H54 (cell line): ENCODE results near the gene APP.

Source experiments
- DNase-seq: peaks from one replicate; pipeline ENCODE4 v3.0.0; 2011; ENCODE audit warnings: low spot score, mixed read lengths; ENCODE audit not compliant: insufficient read length
- FAIRE-seq: peaks from 3 replicates; lab custom pipeline; 2011; peaks lifted over from hg19 to GRCh38; lab: Jason Lieb, UNC
- POLR2A ChIP-seq: IDR thresholded peaks from 2 replicates; pipeline ENCODE4 v1.6.1; 2011; ENCODE audit warnings: low read depth, mild to moderate bottlenecking, low read length

APP gene

DNA sequence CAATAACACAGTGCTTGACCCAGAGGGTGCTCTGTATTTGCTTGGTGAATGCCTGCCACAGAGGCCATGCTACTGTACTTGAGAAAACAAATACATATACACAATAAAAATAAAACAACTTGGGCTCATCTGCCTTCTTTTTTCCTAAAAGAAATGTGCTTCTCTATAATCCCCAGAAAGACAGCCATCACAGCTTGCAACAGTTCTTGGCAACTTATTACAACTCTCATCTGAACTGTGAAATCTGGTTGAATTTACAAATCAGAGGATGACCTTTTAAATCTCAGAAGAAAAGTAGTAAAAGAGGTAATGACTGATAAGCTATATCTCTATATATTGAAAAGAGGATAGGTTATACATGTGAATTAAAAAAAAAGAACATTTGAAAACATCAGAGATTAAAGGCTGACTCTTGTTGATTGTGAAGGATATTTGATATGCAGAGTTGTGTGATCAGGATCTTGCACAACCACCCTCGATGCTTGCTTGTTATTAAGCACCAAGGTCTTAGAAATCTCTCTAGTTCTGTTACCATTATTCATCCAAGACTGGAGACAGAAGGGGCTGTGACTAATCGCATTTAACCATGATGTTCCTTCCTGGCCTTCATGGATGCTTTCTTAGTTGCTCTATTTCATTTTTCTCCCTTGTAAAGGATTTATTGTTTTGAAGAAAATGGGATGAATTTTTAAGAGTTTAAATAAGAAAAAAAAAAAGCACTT is 213.4 kb downstream of the APP start:
- TF ChIP-seq POLR2A, result no peak
- peak; percentile 57 for FAIRE-seq
- DNase-seq, result no peak

DNA sequence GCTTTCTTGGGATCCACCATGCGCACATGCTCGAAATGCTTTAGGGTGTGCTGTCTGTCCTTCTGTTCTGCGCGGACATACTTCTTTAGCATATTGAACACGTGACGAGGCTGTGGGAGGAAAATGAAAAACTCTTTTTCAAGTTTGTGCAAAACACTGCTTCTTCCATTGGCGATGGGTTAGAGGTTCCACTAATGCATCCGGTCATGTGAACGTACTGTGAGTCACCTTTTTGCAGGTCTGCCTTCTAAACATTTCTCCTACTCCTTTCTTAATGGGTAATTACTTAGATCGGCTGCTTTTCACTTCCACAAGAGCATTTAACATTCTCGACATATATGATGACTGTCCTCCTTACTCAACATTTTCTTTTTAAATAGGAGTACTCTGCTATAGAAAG is 214.9 kb downstream of the APP start:
- no peak for FAIRE-seq
- TF ChIP-seq POLR2A, result no peak
- DNase-seq, result no peak

DNA sequence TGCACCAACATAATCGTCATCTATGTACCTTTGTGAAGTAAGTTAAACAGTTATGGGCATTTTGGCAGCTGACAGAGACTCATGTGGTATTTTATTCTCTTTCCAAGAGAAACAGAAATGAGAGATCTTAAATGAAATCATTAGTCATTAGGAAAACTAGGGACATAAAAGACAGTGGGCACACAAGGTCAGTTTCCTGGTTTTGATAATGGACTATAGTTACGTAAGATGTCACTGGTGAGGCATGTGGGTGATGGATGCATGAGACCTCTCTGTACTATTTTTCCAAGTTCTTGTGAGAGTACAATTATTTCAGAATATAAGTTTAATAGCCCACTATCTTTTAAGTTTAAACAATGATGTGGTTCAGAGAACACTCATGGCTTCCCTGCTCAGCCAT is 216.9 kb downstream of the APP start:
- DNase-seq (no peak), FAIRE-seq (no peak)
- TF ChIP-seq POLR2A, result no peak

- no peak for DNase-seq
- FAIRE-seq, result no peak
- no peak for TF ChIP-seq POLR2A
Measured at GRCh38 chr21:25953196-25953595, 217.4 kb downstream of the APP start.

GRCh38 chr21:25952306-25952705 is 218.3 kb downstream of the APP start:
- no peak for FAIRE-seq
- TF ChIP-seq POLR2A, result no peak
- DNase-seq, result no peak

DNA sequence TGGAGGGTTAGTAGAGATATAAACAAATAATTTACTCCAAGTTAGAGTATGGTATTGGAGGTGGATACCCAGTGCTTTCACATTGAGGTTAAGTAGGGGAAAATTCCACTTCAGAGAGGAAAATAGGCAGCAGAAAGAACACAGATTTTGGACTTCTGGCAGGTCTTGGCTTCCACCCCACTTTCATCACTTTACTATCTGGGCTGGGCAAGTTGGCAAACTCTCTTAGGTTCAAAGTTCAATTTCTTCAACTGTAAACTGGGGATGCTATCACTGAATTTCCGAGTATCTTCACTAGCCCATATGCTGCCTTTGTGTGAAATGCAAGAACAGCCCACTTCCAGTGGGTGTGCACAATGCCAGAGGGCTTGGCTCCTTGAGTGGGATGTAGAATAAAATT is 220.9 kb downstream of the APP start:
- FAIRE-seq (no peak), DNase-seq (no peak)
- TF ChIP-seq POLR2A, result no peak

- no peak for TF ChIP-seq POLR2A
- peak; percentile 41 for FAIRE-seq
- DNase-seq, result no peak
Measured at GRCh38 chr21:25944672-25945213, 225.8 kb downstream of the APP start.

- TF ChIP-seq POLR2A, result no peak
- DNase-seq, result no peak
- no peak for FAIRE-seq
Measured at GRCh38 chr21:25944082-25944481, 226.5 kb downstream of the APP start.

DNA sequence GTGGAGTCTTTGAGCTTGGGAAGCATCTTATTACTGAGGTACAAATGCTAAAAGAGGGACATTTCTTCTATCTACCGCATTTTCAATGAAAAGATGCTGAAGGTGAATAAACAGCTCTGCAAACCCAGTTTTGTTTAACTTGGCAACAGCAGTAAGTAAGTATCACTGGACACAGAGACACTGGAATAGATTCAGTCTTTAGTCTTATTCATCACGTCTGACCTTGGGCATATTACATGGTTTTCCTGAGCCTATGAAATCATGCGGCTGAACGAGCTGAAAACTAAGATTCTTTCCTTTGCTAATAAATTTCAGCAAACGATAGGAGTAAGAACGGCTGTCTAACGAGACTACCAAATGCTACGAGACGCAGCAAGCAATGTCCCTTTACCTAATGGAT is 228.4 kb downstream of the APP start:
- FAIRE-seq, result no peak
- TF ChIP-seq POLR2A, result no peak
- no peak for DNase-seq

DNA sequence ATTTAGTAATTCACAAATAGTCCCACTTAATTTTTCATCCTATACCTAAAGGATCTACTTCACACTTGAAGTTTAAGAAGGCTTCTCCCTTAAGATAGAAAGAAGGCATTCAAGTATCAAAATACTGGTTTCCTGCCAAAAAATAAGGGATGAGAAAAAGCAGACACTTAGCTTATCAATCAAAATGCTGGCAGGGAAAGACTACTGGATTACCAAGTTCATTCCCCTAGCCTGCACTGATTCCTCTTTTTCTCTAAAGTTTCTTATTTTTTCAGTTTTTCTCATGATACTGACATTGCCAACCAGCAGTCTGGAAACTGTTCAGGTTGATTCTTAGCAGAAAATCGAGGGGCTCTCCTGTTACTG is 231.2 kb downstream of the APP start:
- DNase-seq (no peak), FAIRE-seq (no peak)
- TF ChIP-seq POLR2A, result no peak

DNA sequence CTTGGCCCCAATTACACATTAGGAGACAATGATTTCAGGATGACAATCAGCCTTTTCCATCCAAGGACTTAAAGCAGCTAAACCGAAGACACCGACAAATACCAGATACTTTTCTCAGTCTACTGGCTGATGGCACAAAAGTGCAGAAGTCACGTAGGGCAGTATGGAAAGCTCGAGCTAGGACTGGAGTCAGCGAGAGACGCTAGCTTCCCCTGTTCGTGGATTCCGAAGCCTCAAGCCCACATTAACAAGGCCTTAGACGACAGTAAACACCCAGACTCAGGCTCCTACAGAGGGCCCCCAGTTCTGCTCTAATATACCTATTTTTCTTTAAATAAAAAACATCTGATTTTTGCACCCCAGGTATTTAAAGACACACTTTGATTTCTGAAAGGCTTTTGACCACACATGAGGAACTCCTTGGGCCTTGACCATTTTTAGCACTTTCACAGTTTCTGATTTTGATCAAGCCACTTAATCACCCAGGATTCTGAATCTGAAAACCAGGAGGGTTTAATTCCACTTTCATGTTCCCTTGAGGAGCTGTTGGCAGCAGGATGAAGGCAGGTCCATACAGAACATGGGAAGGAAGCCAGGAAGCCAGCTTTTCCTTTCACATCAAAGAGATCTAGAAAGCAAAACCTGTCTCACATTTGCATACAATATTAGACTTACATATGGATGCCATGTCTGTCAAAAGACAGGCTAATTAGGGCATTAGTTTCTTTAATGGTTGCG is 231.7 kb downstream of the APP start:
- TF ChIP-seq POLR2A, result no peak
- no peak for FAIRE-seq
- DNase-seq, result no peak

- no peak for TF ChIP-seq POLR2A
- FAIRE-seq (no peak), DNase-seq (no peak)
Measured at GRCh38 chr21:25936776-25937175, 233.8 kb downstream of the APP start.

- no peak for TF ChIP-seq POLR2A
- DNase-seq (peak; percentile 78), FAIRE-seq (peak; percentile 99)
Measured at GRCh38 chr21:25934771-25935224, 235.8 kb downstream of the APP start.

- TF ChIP-seq POLR2A, result no peak
- FAIRE-seq (no peak), DNase-seq (no peak)
Measured at GRCh38 chr21:25934130-25934529, 236.4 kb downstream of the APP start.
